Ascending aorta (tissue), 2 donors: ENCODE results near the gene ISG20L2. TPM values are rescaled to one million over a fixed set of nuclear protein-coding genes. Genes with fewer than 3 reads are reported as not detected.
A peak's percentile ranks its signal among the peaks of the same experiment; 100 is the strongest.

ENCODE experiments used
- DNase-seq, 2 donors: peaks; one replicate each; pipeline ENCODE4 v3.0.0-alpha.2; 2019; ENCODE audit warnings: low spot score in 2 of 2
- H3K27ac ChIP-seq, 2 donors: fragments of 200-600 bp; sonication (generic); one replicate each; pipeline ENCODE4 v1.5.1; 2016 to 2017; ENCODE audit warnings: mild to moderate bottlenecking in 1 of 2
- H3K27me3 ChIP-seq: fragments of 200-600 bp; sonication (generic); one replicate; pipeline ENCODE4 v1.5.1; 2017
- H3K36me3 ChIP-seq, 2 donors: fragments of 200-600 bp; sonication (generic); one replicate each; pipeline ENCODE4 v1.5.1; 2016
- H3K4me1 ChIP-seq, 2 donors: fragments of 200-600 bp; sonication (generic); one replicate each; pipeline ENCODE4 v1.5.1; 2016 to 2017; ENCODE audit warnings: mild to moderate bottlenecking in 1 of 2
- H3K4me3 ChIP-seq, 2 donors: fragments of 200-600 bp; sonication (generic); one replicate each; pipeline ENCODE4 v1.5.1; 2016 to 2017; ENCODE audit warnings: mild to moderate bottlenecking in 1 of 2
- H3K9me3 ChIP-seq, 2 donors: fragments of 200-600 bp; sonication (generic); one replicate each; pipeline ENCODE4 v1.5.1; 2016
- CTCF ChIP-seq, 3 experiments: fragments of 200-600 bp in 2 of 3; fragments of 450-650 bp in 1 of 3; sonication (generic) in 2 of 3; IDR thresholded peaks; one replicate each; pipeline ENCODE4 v1.5.1; 2016 to 2019; ENCODE audit warnings: antibody characterized with exemption in 3 of 3, mild to moderate bottlenecking in 1 of 3, moderate library complexity in 1 of 3
- intact Hi-C: fragments of 100-400 bp; cut with DNase I; formaldehyde crosslinking; loops from one replicate; pipeline ENCODE4 v1.15.1; 2023
- total RNA-seq: library from RNA; depleted of rRNA; stranded (reverse); fragments of >200 nt; gene quantifications from one replicate; pipeline ENCODE4 v1.1.0, GENCODE V29; 2016

Gene ISG20L2
- total RNA-seq, 1 donor from 2014 or later, result 7.8 TPM

GRCh38 chr1:156676820-156677615 lies 51.5 kb downstream of the ISG20L2 start, which contains the start of gene NES:
Gene NES (minus strand): TSS chr1:156677407. CDS start chr1:156677264, 143 bp downstream.
- peak within 1 kb of the TSS; percentile 71 to 78 for H3K27ac ChIP-seq
- peak in 1 of 2 donors; percentile 86 for DNase-seq
- peak within 1 kb of the TSS; percentile 51 to 70 for H3K4me3 ChIP-seq
- no peaks in the 10 kb centered on the region for H3K9me3 ChIP-seq
- intact Hi-C loops, result no loop called here
- H3K27me3 ChIP-seq, result no peaks in the 10 kb centered on the region
- peaks cover 10 to 13% of the 10 kb centered on the region in 2 donors for H3K4me1 ChIP-seq
- H3K36me3 ChIP-seq, result peaks cover 0 to 11% of the 10 kb centered on the region in 2 donors
- TF ChIP-seq CTCF (IDR thresholded peaks at IDR 0.05), result no peak

DNA sequence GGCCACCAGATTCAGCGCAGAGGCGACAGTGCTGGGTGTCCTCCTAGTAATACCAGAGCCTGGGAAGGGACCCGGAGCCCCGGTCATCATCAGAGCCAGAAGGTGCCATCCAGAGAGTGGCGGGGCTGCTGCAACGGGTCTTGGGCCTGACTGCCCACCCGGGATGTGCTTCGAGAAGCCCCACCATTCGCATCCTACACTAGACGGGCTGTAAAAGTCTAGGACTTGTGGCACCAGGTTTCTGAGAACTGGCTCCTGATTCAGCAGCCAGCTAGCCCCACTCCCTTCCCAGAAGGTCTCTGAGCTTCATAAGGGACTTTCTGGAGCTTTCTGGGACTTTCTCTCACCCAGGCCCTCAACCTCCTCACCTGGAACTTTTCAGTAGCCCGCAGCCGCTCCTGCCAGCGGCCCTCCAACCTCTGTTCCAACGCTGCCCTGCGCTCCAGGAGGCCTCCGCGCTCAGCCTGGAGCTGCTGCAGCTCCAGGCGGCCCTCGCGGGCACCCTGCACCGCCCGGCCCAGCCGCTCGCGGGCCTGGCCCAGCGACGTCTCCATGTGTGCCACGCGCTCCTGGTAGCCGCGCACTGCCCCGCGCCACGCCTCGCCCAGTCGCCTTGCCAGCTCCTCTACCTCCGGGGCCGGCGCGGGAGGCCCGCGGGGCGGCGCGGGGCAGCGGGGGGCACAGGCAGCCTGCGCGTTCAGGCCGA lies 52.3 kb downstream of the ISG20L2 start:
- Histone ChIP-seq H3K36me3 (peaks cover 0 to 16% of the 10 kb centered on the region in 2 donors), H3K4me1 (peaks cover 10 to 13% of the 10 kb centered on the region in 2 donors), H3K9me3 (no peaks in the 10 kb centered on the region), H3K27ac (peak overlapping the region; percentile 71 to 78), H3K27me3 (no peaks in the 10 kb centered on the region), H3K4me3 (peak overlapping the region; percentile 51 to 70)
- no peak for DNase-seq
- TF ChIP-seq CTCF (IDR thresholded peaks at IDR 0.05), result no peak
- intact Hi-C loops, result no loop called here

DNA sequence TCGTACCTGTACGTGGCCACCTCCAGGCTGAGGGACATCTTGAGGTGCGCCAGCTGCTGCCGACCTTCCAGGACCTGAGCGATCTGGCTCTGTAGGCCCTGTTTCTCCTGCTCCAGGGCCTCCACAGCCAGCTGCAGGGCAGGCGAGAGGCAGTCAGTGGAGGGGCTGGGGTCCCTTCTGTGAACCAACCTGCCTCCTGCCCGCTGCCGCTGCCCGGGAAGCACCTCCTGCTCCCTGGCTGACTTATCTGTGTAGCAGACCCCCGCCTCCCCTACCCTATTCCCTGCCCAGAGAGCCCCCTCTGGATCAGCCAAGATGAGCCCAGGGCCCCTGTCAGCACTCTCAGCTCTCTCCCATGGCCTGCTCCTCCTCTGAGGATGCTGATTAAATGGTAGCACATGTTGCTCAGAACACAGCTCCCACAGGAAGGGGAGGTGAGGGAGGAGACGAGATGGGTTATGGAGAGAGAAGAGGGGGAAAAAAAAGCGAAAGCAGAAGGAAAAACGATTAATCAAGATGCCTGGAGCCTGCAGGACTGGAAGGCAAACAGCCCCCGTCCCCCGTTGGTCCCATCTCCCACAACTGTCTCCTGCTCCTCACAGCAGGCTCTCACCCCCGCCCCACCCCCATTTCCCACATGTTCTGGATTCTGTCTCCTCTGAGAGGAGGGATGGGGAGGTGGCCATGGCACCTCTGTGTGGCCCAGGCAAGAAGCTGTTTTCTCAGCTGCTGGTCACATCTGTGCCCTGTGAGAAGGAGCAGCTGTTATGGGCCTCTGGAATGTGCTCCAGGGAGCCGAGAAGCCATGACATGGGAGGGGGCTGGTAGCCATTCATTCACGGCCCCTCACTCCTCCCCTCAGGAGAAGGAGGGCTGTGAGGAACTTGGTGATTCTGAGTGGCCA lies 53.1 kb downstream of the ISG20L2 start:
- H3K4me1 ChIP-seq, result peaks cover 10 to 13% of the 10 kb centered on the region in 2 donors
- intact Hi-C loops, result no loop called here
- peak overlapping the region; percentile 71 to 78 for H3K27ac ChIP-seq
- no peak for DNase-seq
- no peaks in the 10 kb centered on the region for H3K27me3 ChIP-seq
- TF ChIP-seq CTCF (IDR thresholded peaks at IDR 0.05), result no peak
- H3K36me3 ChIP-seq, result peaks cover 0 to 18% of the 10 kb centered on the region in 2 donors
- peak overlapping the region; percentile 51 to 70 for H3K4me3 ChIP-seq
- H3K9me3 ChIP-seq, result no peaks in the 10 kb centered on the region

- Histone ChIP-seq H3K9me3 (no peaks in the 10 kb centered on the region), H3K27me3 (no peaks in the 10 kb centered on the region), H3K4me3 (no peak overlapping the region), H3K27ac (no peak overlapping the region), H3K4me1 (peaks cover 10 to 17% of the 10 kb centered on the region in 2 donors), H3K36me3 (peaks cover 0 to 18% of the 10 kb centered on the region in 2 donors)
- no peak for TF ChIP-seq CTCF (IDR thresholded peaks at IDR 0.05)
- intact Hi-C loops, result no loop called here
- no peak for DNase-seq
Measured at GRCh38 chr1:156673387-156674121, 55.0 kb downstream of the ISG20L2 start.

Other genes with a start within 250 kb of the ISG20L2 start
- gene MEF2D, start 228.0 kb downstream of the ISG20L2 start, total RNA-seq, result 106 TPM
- gene IQGAP3, start 156.2 kb downstream of the ISG20L2 start, total RNA-seq, result not detected
- not detected for gene TTC24, start 149.0 kb downstream of the ISG20L2 start, total RNA-seq
- gene NAXE, start 137.0 kb downstream of the ISG20L2 start, total RNA-seq, result 85.3 TPM
- gene GPATCH4, start 127.3 kb downstream of the ISG20L2 start, total RNA-seq, result 29.4 TPM
- gene HAPLN2, start 109.4 kb downstream of the ISG20L2 start, total RNA-seq, result 1.4 TPM
- gene BCAN, start 86.6 kb downstream of the ISG20L2 start, total RNA-seq, result not detected
- 74.1 TPM for gene NES, start 51.4 kb downstream of the ISG20L2 start, total RNA-seq
- not detected for gene CRABP2, start 23.2 kb downstream of the ISG20L2 start, total RNA-seq
- gene METTL25B, start 297 bp downstream of the ISG20L2 start, total RNA-seq, result 9.9 TPM
- gene MRPL24, start 12.3 kb upstream of the ISG20L2 start, total RNA-seq, result 17.0 TPM
- gene HDGF, start 22.9 kb upstream of the ISG20L2 start, total RNA-seq, result 153 TPM
- 16.3 TPM for gene PRCC, start 38.8 kb upstream of the ISG20L2 start, total RNA-seq
- gene SH2D2A, start 88.1 kb upstream of the ISG20L2 start, total RNA-seq, result not detected
- gene INSRR, start 130.4 kb upstream of the ISG20L2 start, total RNA-seq, result 2.9 TPM
- not detected for gene NTRK1, start 132.1 kb upstream of the ISG20L2 start, total RNA-seq
- gene PEAR1, start 165.0 kb upstream of the ISG20L2 start, total RNA-seq, result 39.8 TPM
- gene LRRC71, start 191.9 kb upstream of the ISG20L2 start, total RNA-seq, result not detected